ENCODE measurements around the gene AMER3.

- TF ChIP-seq YY1 (IDR thresholded peaks at IDR 0.05; ENCODE audit: low read depth): no peak
- no peak for TF ChIP-seq CREB1 (IDR thresholded peaks at IDR 0.05; ENCODE audit: low read depth)
- no peak for TF ChIP-seq REST (IDR thresholded peaks at IDR 0.05; ENCODE audit: low read depth)
- TF ChIP-seq TCF12 (IDR thresholded peaks at IDR 0.05; ENCODE audit: low read depth): no peak
These were observed 27.9 kb upstream of the AMER3 start for GRCh38 chr2:130727286-130727924.
